MM.1S (cell line): Measurements from ENCODE around the gene SLIT1.

Source experiments
- DNase-seq: peaks from one replicate; pipeline ENCODE4 v3.0.0-alpha.2; 2015
- H2AFZ ChIP-seq: fragments of 300-600 bp; sonication (generic); 2 replicates; pipeline ENCODE4 v1.6.0; 2016; ENCODE audit warnings: antibody characterized with exemption, low read length
- H3F3A ChIP-seq: fragments of 300-600 bp; sonication (generic); 2 replicates; pipeline ENCODE4 v1.6.1; 2016; ENCODE audit warnings: mild to moderate bottlenecking, antibody characterized with exemption, low read length, moderate library complexity, mixed read lengths; ENCODE audit not compliant: insufficient read depth
- H3K27ac ChIP-seq: fragments of 300-600 bp; sonication (generic); 2 replicates; pipeline ENCODE4 v1.5.1; 2016; ENCODE audit warnings: mild to moderate bottlenecking, low read length
- H3K27me3 ChIP-seq: fragments of 300-600 bp; sonication (generic); replicated peaks from 2 replicates; pipeline ENCODE4 v1.6.0; 2016; ENCODE audit warnings: low read length; ENCODE audit not compliant: insufficient read depth
- H3K36me3 ChIP-seq: fragments of 300-600 bp; sonication (generic); replicated peaks from 2 replicates; pipeline ENCODE4 v1.6.1; 2016; ENCODE audit warnings: mild to moderate bottlenecking, low read length, mixed read lengths; ENCODE audit not compliant: insufficient read depth
- H3K4me1 ChIP-seq: fragments of 300-600 bp; sonication (generic); 2 replicates; pipeline ENCODE4 v1.6.1; 2016; ENCODE audit warnings: low read length, mixed read lengths
- H3K4me2 ChIP-seq: fragments of 300-600 bp; sonication (generic); 2 replicates; pipeline ENCODE4 v1.6.0; 2016; ENCODE audit warnings: low read depth, low read length
- H3K4me3 ChIP-seq: fragments of 300-600 bp; sonication (generic); 2 replicates; pipeline ENCODE4 v1.5.1; 2016; ENCODE audit warnings: low read length, mixed read lengths
- H3K79me2 ChIP-seq: fragments of 300-600 bp; sonication (generic); 2 replicates; pipeline ENCODE4 v1.6.1; 2016; ENCODE audit warnings: mixed run types, low read length, mixed read lengths
- H3K9ac ChIP-seq: fragments of 300-600 bp; sonication (generic); 2 replicates; pipeline ENCODE4 v1.6.1; 2016; ENCODE audit warnings: low read length, mixed read lengths
- H3K9me2 ChIP-seq: fragments of 300-600 bp; sonication (generic); replicated peaks from 2 replicates; pipeline ENCODE4 v1.6.1; 2016; ENCODE audit warnings: mild to moderate bottlenecking, low read length, mixed read lengths; ENCODE audit not compliant: insufficient read depth
- H3K9me3 ChIP-seq: fragments of 300-600 bp; sonication (generic); replicated peaks from 2 replicates; pipeline ENCODE4 v1.6.1; 2016; ENCODE audit warnings: mild to moderate bottlenecking, low read length, mixed read lengths; ENCODE audit not compliant: insufficient read depth
- H4K20me1 ChIP-seq: fragments of 300-600 bp; sonication (generic); 2 replicates; pipeline ENCODE4 v1.6.1; 2016; ENCODE audit warnings: mild to moderate bottlenecking, low read length, moderate library complexity, mixed read lengths; ENCODE audit not compliant: insufficient read depth
- EZH2 ChIP-seq: fragments of 300-600 bp; sonication (generic); optimal IDR thresholded peaks from 2 replicates; pipeline ENCODE3; 2017; ENCODE audit warnings: low read depth, mild to moderate bottlenecking, antibody characterized with exemption, low read length, mixed read lengths
- EZH2phosphoT487 ChIP-seq: fragments of 300-600 bp; sonication (generic); IDR thresholded peaks from 2 replicates; pipeline ENCODE4 v1.6.1; 2018; ENCODE audit warnings: antibody characterized with exemption, low read length
- TF ChIP-seq, protein P1 (sequence below): fragments of 300-600 bp; sonication (generic); IDR thresholded peaks from 2 replicates; pipeline ENCODE4 v1.5.1; 2016; ENCODE audit warnings: antibody characterized with exemption, low read length, mixed read lengths

The SLIT1 gene

DNA sequence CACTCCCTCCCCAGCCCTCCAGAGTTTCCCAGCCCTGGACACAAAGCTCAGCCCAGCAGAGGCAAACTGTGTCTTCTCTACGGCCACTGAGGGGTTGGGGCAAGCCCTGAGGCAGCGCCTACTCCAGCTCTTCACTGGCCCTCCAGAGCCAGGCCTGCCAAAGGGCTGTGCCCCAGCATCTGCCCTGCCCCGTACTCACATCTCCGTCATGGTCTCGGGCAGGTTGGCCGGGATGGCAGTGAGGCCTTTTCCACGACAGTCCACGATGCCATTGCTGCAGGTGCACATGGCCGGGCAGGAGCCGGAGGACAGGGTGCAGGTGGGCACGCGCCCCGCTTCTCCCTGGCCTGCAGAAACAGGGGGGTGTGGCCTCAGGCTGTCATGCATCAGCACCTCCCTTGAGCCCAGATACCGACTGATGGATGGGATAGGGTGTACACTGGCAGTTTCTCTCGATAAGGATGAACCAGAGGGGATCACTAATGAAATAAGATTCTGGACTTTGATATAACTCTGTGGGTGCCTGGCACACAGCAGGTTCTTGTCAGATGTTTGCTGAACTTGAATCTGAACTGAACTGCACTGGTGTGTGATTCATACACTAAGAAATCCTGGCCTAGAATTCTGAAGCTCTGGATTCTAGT, 125.2 kb downstream of the SLIT1 start:
- Histone ChIP-seq H3K4me1 (no peaks in the 10 kb centered on the region), H3K27me3 (peaks cover 13% of the 10 kb centered on the region; the same call in 1 of the 2 replicates), H4K20me1 (no peaks in the 10 kb centered on the region), H3K27ac (no peak overlapping the region), H3F3A (no peaks in the 10 kb centered on the region), H3K4me3 (no peak overlapping the region), H3K9ac (no peak overlapping the region), H3K79me2 (no peaks in the 10 kb centered on the region), H3K36me3 (no peaks in the 10 kb centered on the region), H3K9me2 (no peaks in the 10 kb centered on the region), H2AFZ (no peak overlapping the region), H3K9me3 (no peaks in the 10 kb centered on the region), H3K4me2 (no peak overlapping the region)
- TF ChIP-seq, protein P1, sequence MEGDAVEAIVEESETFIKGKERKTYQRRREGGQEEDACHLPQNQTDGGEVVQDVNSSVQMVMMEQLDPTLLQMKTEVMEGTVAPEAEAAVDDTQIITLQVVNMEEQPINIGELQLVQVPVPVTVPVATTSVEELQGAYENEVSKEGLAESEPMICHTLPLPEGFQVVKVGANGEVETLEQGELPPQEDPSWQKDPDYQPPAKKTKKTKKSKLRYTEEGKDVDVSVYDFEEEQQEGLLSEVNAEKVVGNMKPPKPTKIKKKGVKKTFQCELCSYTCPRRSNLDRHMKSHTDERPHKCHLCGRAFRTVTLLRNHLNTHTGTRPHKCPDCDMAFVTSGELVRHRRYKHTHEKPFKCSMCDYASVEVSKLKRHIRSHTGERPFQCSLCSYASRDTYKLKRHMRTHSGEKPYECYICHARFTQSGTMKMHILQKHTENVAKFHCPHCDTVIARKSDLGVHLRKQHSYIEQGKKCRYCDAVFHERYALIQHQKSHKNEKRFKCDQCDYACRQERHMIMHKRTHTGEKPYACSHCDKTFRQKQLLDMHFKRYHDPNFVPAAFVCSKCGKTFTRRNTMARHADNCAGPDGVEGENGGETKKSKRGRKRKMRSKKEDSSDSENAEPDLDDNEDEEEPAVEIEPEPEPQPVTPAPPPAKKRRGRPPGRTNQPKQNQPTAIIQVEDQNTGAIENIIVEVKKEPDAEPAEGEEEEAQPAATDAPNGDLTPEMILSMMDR = no peak
- TF ChIP-seq EZH2 (no peak), EZH2phosphoT487 (no peak)
- no peak for DNase-seq

DNA sequence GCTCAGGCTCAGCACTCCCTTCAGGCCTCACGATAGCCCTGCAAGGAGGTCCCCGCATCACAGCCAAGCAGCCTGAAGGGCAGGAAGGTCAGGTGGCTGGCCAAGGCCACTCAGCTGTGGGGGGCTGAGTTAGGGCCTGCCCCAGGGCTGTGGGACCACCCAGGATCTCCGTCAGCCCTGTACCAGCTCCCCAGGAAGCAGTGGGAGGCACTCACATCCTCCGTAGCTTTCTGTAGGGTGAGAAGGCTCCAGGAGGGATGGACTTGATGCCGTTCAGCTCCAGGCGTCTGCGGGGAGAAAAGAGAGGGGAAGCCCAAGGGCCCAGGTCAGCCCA, 125.9 kb downstream of the SLIT1 start:
- no peaks in the 10 kb centered on the region for H4K20me1 ChIP-seq
- TF ChIP-seq EZH2phosphoT487 (no peak), EZH2 (no peak)
- TF ChIP-seq, protein P1 = no peak
- no peaks in the 10 kb centered on the region for H3K9me3 ChIP-seq
- H3K4me2 ChIP-seq = no peak overlapping the region
- no peak overlapping the region for H3K27ac ChIP-seq
- H3K9ac ChIP-seq = no peak overlapping the region
- H3K4me1 ChIP-seq = no peaks in the 10 kb centered on the region
- H3K9me2 ChIP-seq = no peaks in the 10 kb centered on the region
- H3K36me3 ChIP-seq = no peaks in the 10 kb centered on the region
- no peak overlapping the region for H3K4me3 ChIP-seq
- DNase-seq = no peak
- peaks cover 8% of the 10 kb centered on the region; the same call in 1 of the 2 replicates for H3K27me3 ChIP-seq
- H3K79me2 ChIP-seq = no peaks in the 10 kb centered on the region
- no peaks in the 10 kb centered on the region for H3F3A ChIP-seq
- no peak overlapping the region for H2AFZ ChIP-seq

DNA sequence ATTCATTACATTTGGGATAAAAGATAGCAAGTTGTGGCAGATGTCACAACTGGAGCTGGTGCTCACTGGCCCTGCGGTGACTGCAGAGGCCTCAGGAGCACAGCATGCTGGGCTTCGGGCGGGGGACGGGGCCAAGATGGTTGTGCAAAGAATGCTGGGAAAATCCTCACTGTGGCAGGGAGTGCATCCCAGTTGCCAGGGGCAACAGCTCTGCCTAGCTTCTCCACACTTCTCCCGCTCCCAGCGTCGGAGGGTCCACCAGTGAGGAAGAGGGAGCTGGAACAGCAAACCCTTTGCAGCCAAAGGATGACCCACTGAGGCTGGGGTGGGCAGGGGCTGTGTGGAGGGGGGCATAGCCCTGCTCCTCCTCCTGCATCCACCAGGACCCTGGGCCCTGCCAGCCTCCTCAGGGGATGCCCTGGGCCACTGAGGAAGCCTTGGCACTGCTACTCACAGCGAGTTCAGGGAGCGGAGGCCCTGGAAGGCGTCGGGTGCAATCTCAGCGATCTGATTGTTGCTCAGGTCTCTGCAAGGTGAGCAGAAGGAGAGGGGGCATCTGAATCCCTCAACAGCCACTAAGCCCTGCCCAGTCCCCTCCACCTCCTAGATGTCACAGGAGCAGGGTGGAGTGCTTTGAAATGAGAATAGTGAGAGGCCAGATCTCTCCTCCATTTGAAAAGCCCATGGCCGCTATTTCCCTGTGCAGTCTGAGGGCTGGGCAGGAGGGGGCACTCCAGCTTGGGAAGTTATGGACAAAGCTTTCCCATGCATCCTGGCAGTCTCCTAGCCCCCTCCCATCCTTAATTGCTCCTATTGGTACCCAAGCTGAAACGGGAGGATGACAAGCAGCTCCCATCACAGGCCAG, 126.5 kb downstream of the SLIT1 start:
- H3K27me3 ChIP-seq = peaks cover 2% of the 10 kb centered on the region; the same call in 1 of the 2 replicates
- no peaks in the 10 kb centered on the region for H3K4me1 ChIP-seq
- DNase-seq = no peak
- no peak overlapping the region for H3K9ac ChIP-seq
- no peaks in the 10 kb centered on the region for H3K36me3 ChIP-seq
- TF ChIP-seq, protein P1 = no peak
- TF ChIP-seq EZH2 = no peak
- no peak for TF ChIP-seq EZH2phosphoT487
- no peaks in the 10 kb centered on the region for H3K9me2 ChIP-seq
- H2AFZ ChIP-seq = no peak overlapping the region
- no peak overlapping the region for H3K4me3 ChIP-seq
- H3K9me3 ChIP-seq = no peaks in the 10 kb centered on the region
- H4K20me1 ChIP-seq = no peaks in the 10 kb centered on the region
- H3K79me2 ChIP-seq = no peaks in the 10 kb centered on the region
- no peak overlapping the region for H3K4me2 ChIP-seq
- no peaks in the 10 kb centered on the region for H3F3A ChIP-seq
- H3K27ac ChIP-seq = no peak overlapping the region
